Caco-2 (cell line): Measurements from ENCODE around the gene C1QA. TPM values are rescaled to one million over a fixed set of nuclear protein-coding genes. Genes with fewer than 3 reads are reported as not detected.

ENCODE experiments used
- BruUV-seq: library from RNA; stranded (reverse); fragments of 400-500 nt; replicated peaks from 2 replicates; lab custom pipeline; 2021; lab: Mats Ljungman, UMichigan
- CTCF ChIA-PET: fragments of 300-600 bp; sonication (Branson Sonifier 250); formaldehyde crosslinking; loops from one replicate; lab custom pipeline; 2022; ENCODE audit warnings: antibody characterized with exemption; lab: Charles Lee
- POLR2A ChIA-PET: fragments of 300-600 bp; sonication (Branson Sonifier 250); formaldehyde crosslinking; loops from one replicate; lab custom pipeline; 2022; ENCODE audit warnings: antibody characterized with exemption; lab: Charles Lee
- DNase-seq, 2 experiments: peaks; one replicate each; pipeline versions ENCODE4 v3.0.0 to v3.0.0-alpha.2; 2020 to 2022
- H3K27me3 ChIP-seq: replicated peaks from 2 replicates; pipeline ENCODE4 v1.6.0; 2011; ENCODE audit warnings: low read length; ENCODE audit not compliant: control insufficient read depth, insufficient read depth
- H3K36me3 ChIP-seq: 2 replicates; pipeline ENCODE4 v1.5.1; 2011; ENCODE audit warnings: low read length; ENCODE audit not compliant: control insufficient read depth, insufficient read depth
- H3K4me1 ChIP-seq: fragments of 250-450 bp; sonication (Bioruptor Pico); 2 replicates; pipeline ENCODE4 v1.5.1; 2020; ENCODE audit warnings: mild to moderate bottlenecking
- H3K4me3 ChIP-seq: 2 replicates; pipeline ENCODE4 v1.5.1; 2011; ENCODE audit warnings: low read depth, mild to moderate bottlenecking, control low read depth, low read length
- H3K9me3 ChIP-seq: fragments of 250-450 bp; sonication (Bioruptor Pico); 2 replicates; pipeline ENCODE4 v1.5.1; 2020; ENCODE audit warnings: mild to moderate bottlenecking, moderate library complexity
- H3K27ac Mint-ChIP-seq: one replicate; pipeline ENCODE4 v1.8.0; 2022; ENCODE audit warnings: mixed read lengths; ENCODE audit not compliant: unreplicated experiment
- H3K27me3 Mint-ChIP-seq: one replicate; pipeline ENCODE4 v1.8.0; 2022; ENCODE audit warnings: mixed read lengths; ENCODE audit not compliant: insufficient read depth, unreplicated experiment
- H3K36me3 Mint-ChIP-seq: one replicate; pipeline ENCODE4 v1.8.0; 2022; ENCODE audit warnings: mild to moderate bottlenecking, mixed read lengths; ENCODE audit not compliant: insufficient read depth, unreplicated experiment
- H3K4me1 Mint-ChIP-seq: one replicate; pipeline ENCODE4 v1.8.0; 2022; ENCODE audit warnings: low read depth, mixed read lengths; ENCODE audit not compliant: unreplicated experiment
- H3K4me3 Mint-ChIP-seq: one replicate; pipeline ENCODE4 v1.8.0; 2022; ENCODE audit warnings: mild to moderate bottlenecking, moderate library complexity, mixed read lengths; ENCODE audit not compliant: unreplicated experiment
- H3K9me3 Mint-ChIP-seq: one replicate; pipeline ENCODE4 v1.8.0; 2022; ENCODE audit warnings: mixed read lengths; ENCODE audit not compliant: unreplicated experiment
- CTCF ChIP-seq, 2 experiments: fragments of 200-600 bp in 1 of 2; IDR thresholded peaks; 1 replicate in 1 of 2; 2 replicates in 1 of 2; pipeline versions ENCODE4 v1.5.1 to v1.8.0; 2011 to 2022; ENCODE audit warnings: antibody characterized with exemption in 1 of 2, control low read depth in 1 of 2, inconsistent platforms in 1 of 2, low read depth in 1 of 2, low read length in 1 of 2, mild to moderate bottlenecking in 1 of 2, moderate library complexity in 1 of 2; ENCODE audit not compliant: insufficient read depth in 1 of 2, severe bottlenecking in 1 of 2, unreplicated experiment in 1 of 2
- intact Hi-C: fragments of 100-400 bp; cut with micrococcal nuclease; formaldehyde crosslinking; loops from one replicate; pipeline ENCODE4 v1.10.0; 2022; ENCODE audit not compliant: unreplicated experiment
- microRNA-seq: library from miRNA; unstranded; fragments of <30 nt; microRNA quantifications from one replicate; pipeline ENCODE4 v1.2.0, GENCODE V29; 2022
- total RNA-seq: library from RNA; stranded (reverse); gene quantifications from 2 replicates; pipeline ENCODE4 v1.2.3, GENCODE V29; 2022

Gene C1QA
- total RNA-seq, 1 experiment from 2014 or later, result not detected

GRCh38 chr1:22687191-22687590, 50.8 kb downstream of the C1QA start:
- Histone ChIP-seq H3K27me3 (no peaks in the 10 kb centered on the region), H3K4me3 (no peak overlapping the region), H3K36me3 (no peaks in the 10 kb centered on the region), H3K4me1 (peaks cover 5% of the 10 kb centered on the region; the same call in 1 of the 2 replicates), H3K9me3 (no peaks in the 10 kb centered on the region)
- H3K36me3 Mint-ChIP-seq, result no peaks in the 10 kb centered on the region
- no TSS peak for BruUV-seq
- DNase-seq, result no peak
- no peaks in the 10 kb centered on the region for H3K9me3 Mint-ChIP-seq
- intact Hi-C loops, result no loop called here
- ChIA-PET CTCF (no interaction called here), POLR2A (no interaction called here)
- H3K27ac Mint-ChIP-seq, result no peak overlapping the region
- no peak overlapping the region for H3K4me3 Mint-ChIP-seq
- no peaks in the 10 kb centered on the region for H3K27me3 Mint-ChIP-seq
- peaks cover 22% of the 10 kb centered on the region for H3K4me1 Mint-ChIP-seq
- no peak for TF ChIP-seq CTCF (IDR thresholded peaks at IDR 0.05; ENCODE audit: insufficient read depth in 1 of 2, low read depth in 1 of 2, low read length in 1 of 2, severe bottlenecking in 1 of 2, unreplicated experiment in 1 of 2)

- Histone ChIP-seq H3K27me3 (no peaks in the 10 kb centered on the region), H3K9me3 (no peaks in the 10 kb centered on the region), H3K36me3 (no peaks in the 10 kb centered on the region), H3K4me1 (peaks cover 5% of the 10 kb centered on the region; the same call in 1 of the 2 replicates), H3K4me3 (no peak overlapping the region)
- Mint-ChIP-seq H3K4me3 (no peak overlapping the region), H3K27ac (peak overlapping the region; percentile 7), H3K9me3 (no peaks in the 10 kb centered on the region), H3K27me3 (no peaks in the 10 kb centered on the region), H3K36me3 (no peaks in the 10 kb centered on the region), H3K4me1 (peaks cover 22% of the 10 kb centered on the region)
- no peak for DNase-seq
- ChIA-PET CTCF (interaction anchor here (0.6 to 0.9 kb wide), 2 partner anchors 16 to 1394 kb away, joined by 3 to 11 read pairs; no protein-coding TSS in a partner anchor), POLR2A (interaction anchor here (0.5 kb wide), 1 partner anchor 246 kb away, joined by 3 read pairs; no protein-coding TSS in a partner anchor)
- TF ChIP-seq CTCF (IDR thresholded peaks at IDR 0.05; ENCODE audit: insufficient read depth in 1 of 2, low read depth in 1 of 2, low read length in 1 of 2, severe bottlenecking in 1 of 2, unreplicated experiment in 1 of 2), result no peak
- intact Hi-C loops, result no loop called here
- BruUV-seq, result no TSS peak
These were observed 52.0 kb downstream of the C1QA start for GRCh38 chr1:22688466-22688865.

Small RNAs within 50 kb of the gene (microRNA-seq; reads per million reads assigned to microRNA genes)
- gene MIR6127, result not detected

Other genes with a start within 250 kb of the C1QA start
- gene ZBTB40, start 184.8 kb upstream of the C1QA start, total RNA-seq, result 20.4 and 20.8 TPM in 2 replicates
- gene EPHA8, start 73.1 kb upstream of the C1QA start, total RNA-seq, result not detected in 2 replicates
- not detected in 2 replicates for gene C1QC, start 7.0 kb downstream of the C1QA start, total RNA-seq
- not detected in 2 replicates for gene C1QB, start 16.6 kb downstream of the C1QA start, total RNA-seq
- gene EPHB2, start 74.2 kb downstream of the C1QA start, total RNA-seq, result 30.1 and 31.5 TPM in 2 replicates